GM23248 (cell line): ENCODE data around the gene CAV2. TPM values are rescaled to one million over a fixed set of nuclear protein-coding genes. Genes with fewer than 3 reads are reported as not detected.

Source experiments
- DNase-seq: peaks from one replicate; pipeline ENCODE4 v3.0.0-alpha.2; 2015
- H2AFZ ChIP-seq: fragments of 200-600 bp; sonication (generic); 2 replicates; pipeline ENCODE4 v1.6.1; 2016; ENCODE audit warnings: antibody characterized with exemption
- H3F3A ChIP-seq: fragments of 200-600 bp; sonication (generic); 2 replicates; pipeline ENCODE4 v1.6.1; 2016; ENCODE audit warnings: mild to moderate bottlenecking, antibody characterized with exemption, mixed run types; ENCODE audit not compliant: insufficient read depth
- H3K27ac ChIP-seq: fragments of 200-600 bp; sonication (generic); 2 replicates; pipeline ENCODE4 v1.5.1; 2016; ENCODE audit warnings: mild to moderate bottlenecking
- H3K27me3 ChIP-seq: fragments of 200-600 bp; sonication (generic); replicated peaks from 2 replicates; pipeline ENCODE4 v1.6.1; 2016; ENCODE audit warnings: mild to moderate bottlenecking; ENCODE audit not compliant: insufficient read depth
- H3K36me3 ChIP-seq: fragments of 200-600 bp; sonication (generic); 2 replicates; pipeline ENCODE4 v1.6.1; 2016; ENCODE audit warnings: low read depth, mild to moderate bottlenecking
- H3K4me1 ChIP-seq: fragments of 200-600 bp; sonication (generic); 2 replicates; pipeline ENCODE4 v1.6.1; 2016; ENCODE audit warnings: mild to moderate bottlenecking; ENCODE audit not compliant: insufficient read depth
- H3K4me2 ChIP-seq: fragments of 200-600 bp; sonication (generic); one replicate; pipeline ENCODE4 v1.6.1; 2016; ENCODE audit warnings: mild to moderate bottlenecking; ENCODE audit not compliant: unreplicated experiment
- H3K4me3 ChIP-seq: fragments of 200-600 bp; sonication (generic); 2 replicates; pipeline ENCODE4 v1.5.1; 2016; ENCODE audit warnings: mild to moderate bottlenecking
- H3K79me2 ChIP-seq: fragments of 200-600 bp; sonication (generic); 2 replicates; pipeline ENCODE4 v1.6.1; 2016; ENCODE audit warnings: mild to moderate bottlenecking; ENCODE audit not compliant: insufficient read depth
- H3K9ac ChIP-seq: fragments of 200-600 bp; sonication (generic); 2 replicates; pipeline ENCODE4 v1.6.1; 2016; ENCODE audit warnings: mild to moderate bottlenecking
- H3K9me2 ChIP-seq: fragments of 200-600 bp; sonication (generic); 2 replicates; pipeline ENCODE4 v1.6.1; 2016; ENCODE audit warnings: mixed run types, mild to moderate bottlenecking, moderate library complexity; ENCODE audit not compliant: insufficient read depth
- H3K9me3 ChIP-seq: fragments of 200-600 bp; sonication (generic); one replicate; pipeline ENCODE4 v1.6.1; 2017; ENCODE audit warnings: low read depth
- H4K20me1 ChIP-seq: fragments of 200-600 bp; sonication (generic); 2 replicates; pipeline ENCODE4 v1.6.0; 2016; ENCODE audit not compliant: insufficient read depth
- EZH2 ChIP-seq: fragments of 200-600 bp; sonication (generic); IDR thresholded peaks from 2 replicates; pipeline ENCODE4 v1.6.1; 2018; ENCODE audit warnings: antibody characterized with exemption, mild to moderate bottlenecking; ENCODE audit not compliant: insufficient read depth, poor library complexity, severe bottlenecking
- EZH2phosphoT487 ChIP-seq: fragments of 200-600 bp; sonication (generic); IDR thresholded peaks from 2 replicates; pipeline ENCODE4 v1.6.1; 2018; ENCODE audit warnings: antibody characterized with exemption, moderate library complexity, mild to moderate bottlenecking, low read depth; ENCODE audit not compliant: insufficient read depth
- WGBS, 2 experiments: methylation state at CpG; one replicate each; pipeline ENCODE4 v1.1.6; 2015 to 2017; ENCODE audit warnings: low lambda C conversion rate in 2 of 2, low coverage in 1 of 2; ENCODE audit errors: missing lambda C conversion rate in 2 of 2; 5-methylcytosine and 5-hydroxymethylcytosine counted together
- in situ Hi-C: fragments of 300-500 bp; cut with MboI; formaldehyde crosslinking; loops from 2 replicates; pipeline ENCODE4 v1.15.0; 2020
- polyA plus RNA-seq: library from polyadenylated mRNA; unstranded; fragments of >200 nt; fragmentation: Nextera tagmentation; extraction: Ambion mirVana; gene quantifications from 2 replicates; pipeline ENCODE4 v1.2.1, GENCODE V29; 2016
- total RNA-seq: library from RNA; depleted of rRNA; stranded (reverse); fragments of >200 nt; shearing (Covaris generic); gene quantifications from 2 replicates; pipeline ENCODE4 v1.2.3, GENCODE V29; 2014

The CAV2 gene
- total and polyA plus RNA-seq, 2 experiments from 2014 or later: 283 to 344 TPM

DNA sequence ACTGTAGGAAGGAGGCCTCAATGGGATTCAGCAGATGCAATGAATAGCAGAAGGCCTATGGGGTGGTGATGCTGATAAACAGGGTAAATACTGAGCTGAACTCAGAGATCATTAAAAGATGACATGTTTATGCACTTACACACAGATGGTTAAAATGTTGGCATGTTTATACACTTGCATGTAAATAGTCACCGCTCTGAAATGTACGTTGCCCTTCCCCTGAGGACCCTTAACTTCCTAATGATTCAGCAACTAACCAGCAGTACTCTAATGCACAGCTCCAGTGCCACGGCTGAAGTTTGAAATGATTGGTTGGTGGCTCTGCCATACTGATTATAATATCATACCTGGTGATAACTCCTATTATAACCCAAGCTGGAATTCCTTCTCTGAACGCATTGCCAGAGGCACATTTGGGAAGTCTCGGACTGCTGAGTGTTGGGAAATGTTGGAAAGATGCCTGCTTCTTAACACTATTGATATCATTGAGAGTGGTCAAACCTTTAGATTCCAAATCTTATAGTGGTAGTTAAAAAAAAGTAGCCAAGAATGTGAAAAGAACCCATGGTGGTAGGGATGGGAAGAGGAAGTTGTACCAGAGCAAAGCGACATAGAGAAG is 21.6 kb downstream of the CAV2 start:
- H3K9ac ChIP-seq: no peak overlapping the region
- peaks cover 31% of the 10 kb centered on the region for H3F3A ChIP-seq

DNA sequence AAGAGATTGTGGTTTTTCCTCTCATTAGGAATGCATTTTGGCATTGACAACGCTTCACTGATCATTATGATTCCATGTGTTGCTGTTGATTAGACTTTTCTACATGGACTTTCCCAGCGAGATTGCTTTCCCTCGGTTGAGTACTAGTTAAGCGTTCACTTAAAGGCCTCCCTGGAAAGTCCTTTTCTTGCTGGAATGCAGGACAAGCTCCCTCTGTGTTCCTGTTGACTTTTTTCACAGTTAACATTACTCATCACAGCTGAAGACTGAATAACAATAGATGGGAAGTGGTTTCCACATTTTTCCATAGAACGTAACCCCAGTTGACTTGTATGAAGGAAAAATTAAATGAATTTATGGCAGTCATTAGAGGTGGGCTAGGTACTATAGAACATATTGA is 22.7 kb downstream of the CAV2 start:
- Histone ChIP-seq H3K9ac (no peak overlapping the region), H3K27me3 (no peaks in the 10 kb centered on the region), H2AFZ (no peak overlapping the region; the same call in 1 of the 2 replicates), H3F3A (peaks cover 32% of the 10 kb centered on the region), H4K20me1 (no peaks in the 10 kb centered on the region), H3K27ac (peak overlapping the region; percentile 95), H3K4me1 (peaks cover 26% of the 10 kb centered on the region), H3K9me2 (no peaks in the 10 kb centered on the region), H3K79me2 (peaks cover 21% of the 10 kb centered on the region), H3K9me3 (no peaks in the 10 kb centered on the region), H3K4me3 (no peak overlapping the region), H3K36me3 (peaks cover 6% of the 10 kb centered on the region), H3K4me2 (peak overlapping the region; percentile 62)
- DNase-seq: peak; percentile 83
- WGBS, 2 experiments: 69 to 72% methylated on average over 5 of the region's 5 CpGs
- no peak for TF ChIP-seq EZH2phosphoT487
- no peak for TF ChIP-seq EZH2
- in situ Hi-C loops: loop anchor here (10.0 kb wide), 1 partner anchor 257 kb away; no protein-coding TSS in a partner anchor

More for the DNA sequence above, 21.6 kb downstream of the CAV2 start:
- Histone ChIP-seq H4K20me1 (no peaks in the 10 kb centered on the region), H3K4me3 (no peak overlapping the region), H3K27me3 (no peaks in the 10 kb centered on the region), H3K4me1 (peaks cover 26% of the 10 kb centered on the region), H3K4me2 (no peak overlapping the region), H3K9me2 (no peaks in the 10 kb centered on the region), H3K9me3 (no peaks in the 10 kb centered on the region), H2AFZ (no peak overlapping the region), H3K79me2 (peaks cover 10% of the 10 kb centered on the region), H3K36me3 (no peaks in the 10 kb centered on the region), H3K27ac (no peak overlapping the region)
- TF ChIP-seq EZH2phosphoT487 (no peak), EZH2 (no peak)
- in situ Hi-C loops: loop anchor here (10.0 kb wide), 1 partner anchor 256 kb away; no protein-coding TSS in a partner anchor
- 75 to 77% methylated on average over 6 of the region's 6 CpGs for WGBS, 2 experiments
- peak; percentile 37 for DNase-seq

DNA sequence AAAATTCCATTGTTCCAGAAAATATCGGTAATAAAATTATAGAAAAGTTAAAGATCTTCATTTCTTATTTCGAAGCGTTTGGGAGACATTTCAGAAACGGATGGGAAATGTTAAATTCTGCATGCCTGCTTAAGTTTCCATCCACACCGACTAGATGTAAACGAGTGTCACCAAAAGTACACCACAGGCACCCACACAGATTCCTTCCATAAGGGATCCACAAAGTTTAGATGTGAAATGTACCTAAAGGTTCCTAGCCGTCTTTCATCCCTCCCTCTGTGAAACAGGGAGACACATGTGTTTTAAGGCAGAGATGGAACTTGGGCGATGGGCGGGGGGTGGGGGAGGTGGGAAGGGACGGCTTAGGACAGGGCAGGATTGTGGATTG is 24.7 kb downstream of the CAV2 start:
- peak overlapping the region; percentile 13; the same call in 1 of the 2 replicates for H2AFZ ChIP-seq
- peak overlapping the region; percentile 77 for H3K9ac ChIP-seq
- H3K36me3 ChIP-seq: peaks cover 21% of the 10 kb centered on the region
- no peaks in the 10 kb centered on the region for H3K9me2 ChIP-seq
- no peaks in the 10 kb centered on the region for H4K20me1 ChIP-seq
- no peak for DNase-seq
- 7% methylated on average over 10 of the region's 10 CpGs for whole genome bisulfite sequencing, 2 experiments
- TF ChIP-seq EZH2 (no peak), EZH2phosphoT487 (no peak)
- no peaks in the 10 kb centered on the region for H3K9me3 ChIP-seq
- peak overlapping the region; percentile 63 for H3K4me3 ChIP-seq
- H3K4me1 ChIP-seq: peaks cover 32% of the 10 kb centered on the region
- peak overlapping the region; percentile 86 for H3K4me2 ChIP-seq
- peak overlapping the region; percentile 95 for H3K27ac ChIP-seq
- H3K79me2 ChIP-seq: peaks cover 40% of the 10 kb centered on the region
- peaks cover 50% of the 10 kb centered on the region for H3F3A ChIP-seq
- H3K27me3 ChIP-seq: no peaks in the 10 kb centered on the region
- in situ Hi-C loops: loop anchor here (10.0 kb wide), 1 partner anchor 259 kb away; no protein-coding TSS in a partner anchor

DNA sequence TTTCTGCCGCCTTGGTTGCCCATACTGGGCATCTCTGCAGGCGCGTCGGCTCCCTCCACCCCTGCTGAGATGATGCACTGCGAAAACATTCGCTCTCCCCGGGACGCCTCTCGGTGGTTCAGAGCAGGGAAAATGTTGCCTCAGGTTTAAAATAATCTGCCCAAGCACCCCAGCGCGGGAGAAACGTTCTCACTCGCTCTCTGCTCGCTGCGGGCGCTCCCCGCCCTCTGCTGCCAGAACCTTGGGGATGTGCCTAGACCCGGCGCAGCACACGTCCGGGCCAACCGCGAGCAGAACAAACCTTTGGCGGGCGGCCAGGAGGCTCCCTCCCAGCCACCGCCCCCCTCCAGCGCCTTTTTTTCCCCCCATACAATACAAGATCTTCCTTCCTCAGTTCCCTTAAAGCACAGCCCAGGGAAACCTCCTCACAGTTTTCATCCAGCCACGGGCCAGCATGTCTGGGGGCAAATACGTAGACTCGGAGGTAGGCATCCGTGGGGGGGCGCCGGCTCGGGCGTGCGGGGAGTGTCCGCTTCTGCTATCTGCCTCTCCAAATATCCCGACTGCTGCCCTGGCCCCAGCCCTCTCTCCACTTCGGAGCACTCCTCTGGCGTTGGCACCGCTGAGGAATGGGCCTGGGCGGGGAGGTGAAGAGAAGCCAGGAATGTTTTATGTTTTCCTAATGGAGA is 25.2 kb downstream of the CAV2 start, which contains the start of gene CAV1:
TSS of gene CAV1 (plus strand) at position 428 of the 689 bp plus-strand sequence. CDS start at position 455, 27 bp downstream.
- Histone ChIP-seq H2AFZ (peak within 1 kb of the TSS; percentile 13), H3K79me2 (peaks cover 46% of the 10 kb centered on the region), H3K27me3 (no peaks in the 10 kb centered on the region), H3K27ac (peak within 1 kb of the TSS; percentile 95), H3K9ac (peak within 1 kb of the TSS; percentile 99), H3K4me3 (peak within 1 kb of the TSS; percentile 95), H4K20me1 (no peaks in the 10 kb centered on the region), H3F3A (peaks cover 55% of the 10 kb centered on the region), H3K36me3 (peaks cover 26% of the 10 kb centered on the region), H3K4me2 (peak within 1 kb of the TSS; percentile 86), H3K9me2 (no peaks in the 10 kb centered on the region), H3K4me1 (peaks cover 37% of the 10 kb centered on the region), H3K9me3 (no peaks in the 10 kb centered on the region)
- TF ChIP-seq EZH2phosphoT487 (no peak), EZH2 (no peak)
- in situ Hi-C loops: loop anchor here (10.0 kb wide), 1 partner anchor 260 kb away; no protein-coding TSS in a partner anchor
- peak; percentile 98 for DNase-seq
- 0% methylated on average over 40 to 42 of the region's 42 CpGs for WGBS, 2 experiments
